ENCODE results near the gene ZNF146. TPM values are rescaled to one million over a fixed set of nuclear protein-coding genes. Genes with fewer than 3 reads are reported as not detected.
"Not testable (repeated sequence)": the region's sequence is repeated elsewhere in the genome, so short reads cannot be mapped to it uniquely, and the experiment has no call there.

The ZNF146 gene
- total and polyA plus RNA-seq, 8 donors: 9.3 to 35.2 (median 20.2) TPM

DNA sequence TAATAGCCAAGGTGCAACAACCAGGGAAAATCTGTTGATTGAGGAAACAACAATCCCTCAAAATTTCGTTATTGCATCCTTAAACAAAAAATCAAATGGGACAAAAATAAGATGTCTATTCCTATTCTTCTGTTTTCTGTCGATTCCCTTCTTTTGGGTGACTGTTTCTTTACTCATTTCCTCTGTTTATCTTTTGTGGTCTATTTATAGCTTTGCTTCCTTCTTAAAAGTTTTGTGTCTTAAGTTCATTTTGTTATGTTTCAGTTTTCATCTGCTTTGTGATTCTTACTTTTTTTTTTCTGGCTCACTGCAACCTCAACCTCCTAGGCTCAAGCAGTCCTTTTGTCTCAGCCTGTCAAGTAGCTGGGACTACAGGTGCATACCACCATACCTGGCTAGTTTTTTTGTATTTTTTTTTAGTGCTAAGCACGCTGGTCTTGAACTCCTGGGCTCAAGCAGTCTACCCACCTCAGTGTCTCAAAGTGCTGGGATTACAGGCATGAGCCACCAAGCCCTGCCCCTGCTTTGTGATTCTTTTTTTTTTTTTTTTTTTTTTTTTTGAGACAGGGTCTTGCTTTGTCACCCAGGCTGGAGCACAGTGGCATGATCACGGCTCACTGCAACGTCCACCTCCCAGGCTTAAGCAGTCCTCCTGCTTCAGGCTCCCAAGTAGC lies 10.4 kb downstream of the ZNF146 start:
- FAIRE-seq (no peak), ATAC-seq (no peak), DNase-seq (no peak)
- Histone ChIP-seq H3K27ac (no peak overlapping the region), H3K9me3 (no peaks in the 10 kb centered on the region), H3K36me3 (peaks cover 7 to 57% (median 39%) of the 10 kb centered on the region in 3 donors), H3K4me3 (no peak overlapping the region), H3K27me3 (no peaks in the 10 kb centered on the region), H3K4me1 (peaks cover 0 to 6% (median 0%) of the 10 kb centered on the region in 3 donors)
- intact Hi-C loops (cut with DNase I): no loop called here
- 61 to 74% methylated on average over 5 of the region's 5 CpGs for WGBS, 2 donors
- TF ChIP-seq CTCF (IDR thresholded peaks at IDR 0.05): no peak

DNA sequence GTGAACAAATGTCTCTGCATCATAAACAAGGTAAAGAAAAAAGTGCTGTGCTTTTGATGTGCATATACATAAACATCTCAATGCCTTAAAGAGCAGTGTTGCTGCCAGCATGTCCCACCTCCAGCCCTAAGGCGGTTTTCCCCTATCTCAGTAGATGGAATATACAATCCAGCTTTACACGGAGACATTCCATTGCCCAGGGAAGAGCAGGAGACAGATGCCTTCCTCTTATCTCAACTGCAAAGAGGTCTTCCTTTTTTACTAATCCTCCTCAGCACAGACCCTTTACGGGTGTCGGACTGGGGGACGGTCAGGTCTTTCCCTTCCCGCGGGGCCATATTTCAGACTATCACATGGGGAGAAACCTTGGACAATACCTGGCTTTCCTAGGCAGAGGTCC lies 18.7 kb downstream of the ZNF146 start:
- peaks cover 27 to 88% (median 88%) of the 10 kb centered on the region in 3 donors for H3K36me3 ChIP-seq
- H3K27ac ChIP-seq; FAIRE-seq; intact Hi-C loops (cut with DNase I); H3K27me3 ChIP-seq; H3K9me3 ChIP-seq; H3K4me1 ChIP-seq; H3K4me3 ChIP-seq; DNase-seq; ATAC-seq: not testable (repeated sequence)
- WGBS, 2 donors: 79 to 88% methylated on average over 7 of the region's 7 CpGs

GRCh38 chr19:36236304-36236945 lies 21.5 kb downstream of the ZNF146 start:
- Histone ChIP-seq H3K36me3 (peaks cover 20 to 63% (median 60%) of the 10 kb centered on the region in 3 donors), H3K27ac (no peak overlapping the region), H3K27me3 (no peaks in the 10 kb centered on the region), H3K4me1 (no peaks in the 10 kb centered on the region), H3K9me3 (peaks cover 0 to 4% (median 0%) of the 10 kb centered on the region in 4 donors), H3K4me3 (no peak overlapping the region)
- WGBS, 2 donors: 97 to 98% methylated on average over 6 of the region's 6 CpGs
- TF ChIP-seq CTCF (IDR thresholded peaks at IDR 0.05): no peak
- FAIRE-seq (no peak), ATAC-seq (no peak), DNase-seq (no peak)
- intact Hi-C loops (cut with DNase I): no loop called here

DNA sequence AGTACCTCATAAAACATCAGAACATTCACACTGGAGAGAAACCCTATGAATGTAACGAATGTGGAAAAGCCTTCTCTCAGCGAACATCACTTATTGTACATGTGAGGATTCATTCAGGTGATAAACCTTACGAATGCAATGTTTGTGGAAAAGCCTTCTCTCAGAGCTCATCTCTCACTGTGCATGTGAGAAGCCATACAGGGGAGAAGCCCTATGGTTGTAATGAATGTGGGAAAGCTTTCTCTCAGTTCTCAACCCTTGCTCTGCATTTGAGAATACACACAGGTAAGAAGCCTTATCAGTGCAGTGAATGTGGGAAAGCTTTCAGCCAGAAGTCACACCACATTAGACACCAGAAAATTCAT lies 22.0 kb downstream of the ZNF146 start:
- TF ChIP-seq CTCF (IDR thresholded peaks at IDR 0.05): no peak
- Histone ChIP-seq H3K9me3 (peaks cover 0 to 4% (median 0%) of the 10 kb centered on the region in 4 donors), H3K36me3 (peaks cover 20 to 58% (median 55%) of the 10 kb centered on the region in 3 donors), H3K27me3 (no peaks in the 10 kb centered on the region), H3K27ac (no peak overlapping the region), H3K4me1 (no peaks in the 10 kb centered on the region), H3K4me3 (no peak overlapping the region)
- no peak for ATAC-seq
- intact Hi-C loops (cut with DNase I): no loop called here
- 99 to 100% methylated on average over 3 of the region's 3 CpGs for WGBS, 2 donors
- no peak for FAIRE-seq
- DNase-seq: no peak

DNA sequence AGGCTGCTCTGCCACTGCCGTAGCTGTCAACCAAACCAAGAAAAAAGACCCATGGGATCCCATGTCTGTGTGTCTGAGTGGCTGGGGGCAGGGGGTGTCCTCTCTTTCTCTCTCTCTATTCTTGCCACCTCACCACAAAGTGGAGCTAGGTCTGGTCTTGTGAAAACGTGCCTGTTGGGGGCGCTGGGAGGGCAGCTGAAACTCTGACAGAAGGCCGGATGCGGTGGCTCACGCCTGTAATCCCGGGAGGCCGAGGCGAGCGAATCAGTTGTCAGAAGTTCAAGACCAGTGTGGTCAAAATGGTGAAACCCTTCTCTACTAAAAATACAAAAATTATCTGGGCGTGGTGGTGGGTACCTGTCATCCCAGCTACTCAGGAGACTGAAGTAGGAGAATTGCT lies 29.2 kb downstream of the ZNF146 start:
- Histone ChIP-seq H3K4me1 (no peaks in the 10 kb centered on the region), H3K27me3 (no peaks in the 10 kb centered on the region), H3K4me3 (no peak overlapping the region), H3K27ac (no peak overlapping the region), H3K36me3 (no peaks in the 10 kb centered on the region), H3K9me3 (no peaks in the 10 kb centered on the region)
- ATAC-seq: no peak
- no peak for TF ChIP-seq CTCF (IDR thresholded peaks at IDR 0.05)
- no peak for FAIRE-seq
- 75 to 88% methylated on average over 11 of the region's 11 CpGs for whole genome bisulfite sequencing, 2 donors
- DNase-seq: no peak
- intact Hi-C loops (cut with DNase I): no loop called here
